ENCODE results near the gene PRX.
"Not testable (repeated sequence)": the region's sequence is repeated elsewhere in the genome, so short reads cannot be mapped to it uniquely, and the experiment has no call there.

PRX gene

GRCh38 chr19:40443131-40443999, 30.2 kb upstream of the PRX start:
- no peaks in the 10 kb centered on the region for H3K27me3 Mint-ChIP-seq
- H3K4me3 Mint-ChIP-seq, result peak overlapping the region; percentile 91 to 97
- DNase-seq (peak; percentile 98 to 100), ATAC-seq (peak; percentile 89)
- H3K9me3 Mint-ChIP-seq, result no peaks in the 10 kb centered on the region
- H3K27ac Mint-ChIP-seq, result peak overlapping the region; percentile 92 to 93
- H3K4me1 Mint-ChIP-seq, result peaks cover 35% of the 10 kb centered on the region

DNA sequence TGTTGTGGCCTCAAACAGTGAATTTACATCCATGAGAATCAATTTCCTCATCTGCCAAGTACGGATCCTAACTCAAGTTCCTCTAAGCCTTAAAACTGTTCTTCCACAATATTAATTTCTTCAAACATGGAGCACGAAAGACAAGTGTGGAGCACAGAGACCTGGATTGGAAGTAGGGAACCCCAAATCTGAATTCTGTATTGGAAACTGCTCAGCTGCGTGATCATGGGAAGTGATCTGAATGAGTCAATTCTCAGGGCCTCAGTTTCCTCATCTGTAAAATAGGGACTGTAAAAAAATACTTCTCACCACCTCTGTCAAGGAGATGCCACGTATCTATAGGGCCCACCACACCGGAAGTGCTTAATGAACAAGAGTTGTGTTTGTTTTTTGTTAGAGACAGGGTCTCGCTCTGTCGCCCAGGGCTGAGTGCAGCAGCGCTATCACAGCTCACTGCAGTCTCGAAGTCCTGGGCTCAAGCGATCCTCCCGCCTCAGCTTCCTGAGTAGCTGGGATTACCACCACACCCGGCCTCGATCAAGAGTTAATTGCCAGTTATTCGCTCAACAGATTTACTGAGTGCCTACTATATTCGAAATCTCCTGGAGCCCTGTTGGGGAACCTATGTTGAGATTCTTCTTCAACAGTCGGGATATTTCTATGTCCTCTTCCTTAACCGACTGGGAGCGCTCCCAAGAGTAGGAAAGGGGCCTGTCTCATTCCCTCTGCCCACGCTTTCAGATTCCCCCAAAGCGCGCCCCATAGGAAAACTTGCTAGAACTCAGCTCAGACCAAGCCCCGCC, 29.4 kb upstream of the PRX start:
- ATAC-seq (no peak), DNase-seq (no peak)
- H3K4me3 Mint-ChIP-seq, result peak overlapping the region; percentile 91 to 97
- no peaks in the 10 kb centered on the region for H3K27me3 Mint-ChIP-seq
- H3K9me3 Mint-ChIP-seq, result no peaks in the 10 kb centered on the region
- H3K4me1 Mint-ChIP-seq, result peaks cover 35% of the 10 kb centered on the region
- H3K27ac Mint-ChIP-seq, result peak overlapping the region; percentile 68 to 86

- Mint-ChIP-seq H3K27ac (no peak overlapping the region), H3K9me3 (no peaks in the 10 kb centered on the region), H3K27me3 (no peaks in the 10 kb centered on the region), H3K4me3 (peak overlapping the region; percentile 91 to 97), H3K4me1 (peaks cover 35% of the 10 kb centered on the region)
- DNase-seq (no peak), ATAC-seq (no peak)
Measured at GRCh38 chr19:40441719-40442253, 28.6 kb upstream of the PRX start.

DNA sequence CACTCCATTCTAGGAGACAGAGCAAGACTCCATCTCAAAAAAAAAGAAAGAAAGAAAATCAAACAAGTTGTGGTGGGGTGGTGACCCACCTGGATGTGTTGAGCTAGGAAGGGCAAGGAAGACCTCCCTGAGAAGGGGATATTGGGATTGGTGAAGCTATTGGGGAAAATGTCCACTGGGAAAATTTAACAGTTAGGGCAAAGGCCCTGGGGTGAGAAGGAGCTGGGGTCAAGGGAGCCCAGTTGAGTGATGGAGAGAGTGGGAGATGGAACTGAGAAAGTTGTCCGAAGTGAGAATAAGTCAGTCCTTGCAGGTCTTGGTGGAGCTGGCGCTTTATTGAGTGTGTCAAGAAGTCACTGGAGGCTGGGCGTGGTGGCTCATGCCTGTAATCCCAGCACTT, 25.1 kb upstream of the PRX start:
- ATAC-seq (no peak), DNase-seq (no peak)
- Mint-ChIP-seq H3K4me1 (peaks cover 41% of the 10 kb centered on the region), H3K9me3 (no peaks in the 10 kb centered on the region), H3K27me3 (no peaks in the 10 kb centered on the region), H3K27ac (no peak overlapping the region), H3K4me3 (no peak overlapping the region)

DNA sequence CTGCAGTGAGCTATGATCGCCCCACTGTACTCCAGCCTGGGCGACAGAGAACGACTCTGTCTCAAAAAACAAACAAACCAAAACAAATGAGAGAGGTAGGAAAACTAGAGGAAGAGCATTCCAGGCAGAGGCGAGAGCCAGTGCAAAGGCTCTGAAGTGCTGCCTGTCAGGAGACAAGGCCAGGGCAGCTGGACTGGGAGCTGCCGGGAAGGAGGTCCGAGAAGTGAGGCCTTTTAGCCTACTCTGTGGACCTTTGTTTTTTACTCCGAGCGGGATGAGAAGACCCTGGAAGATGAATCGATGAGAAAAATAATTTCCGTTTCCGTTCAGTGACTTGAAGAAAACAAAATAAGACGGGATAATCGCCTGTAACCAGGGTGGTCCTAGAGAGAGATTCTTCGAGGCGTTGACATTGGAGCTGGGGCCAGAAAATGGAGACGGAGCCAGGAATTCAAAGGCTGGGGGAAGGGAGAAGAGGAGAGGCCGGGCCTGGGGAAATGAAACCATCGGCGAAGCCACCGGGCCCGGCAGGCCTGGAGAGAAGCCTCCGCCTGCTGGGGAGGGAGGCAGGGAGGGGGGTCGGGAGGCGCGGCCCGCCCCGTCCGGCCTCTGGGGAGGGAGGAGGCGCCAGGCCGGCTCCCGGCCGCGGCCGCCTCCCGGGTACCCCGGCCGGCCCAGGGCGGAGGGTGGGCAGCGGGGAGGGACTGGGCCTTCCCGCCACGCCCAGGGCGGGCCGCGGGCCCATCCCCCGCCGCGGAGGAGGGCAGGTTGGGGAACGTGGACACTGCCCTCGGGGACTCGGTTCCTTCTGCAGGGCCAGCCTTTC, 20.4 kb upstream of the PRX start:
- DNase-seq (peak; percentile 44 to 62), ATAC-seq (peak; percentile 91)
- H3K4me1 Mint-ChIP-seq, result peaks cover 21% of the 10 kb centered on the region
- H3K27ac Mint-ChIP-seq, result peak overlapping the region; percentile 99
- H3K9me3 Mint-ChIP-seq, result no peaks in the 10 kb centered on the region
- H3K27me3 Mint-ChIP-seq, result no peaks in the 10 kb centered on the region
- peak overlapping the region; percentile 88 to 98 for H3K4me3 Mint-ChIP-seq

DNA sequence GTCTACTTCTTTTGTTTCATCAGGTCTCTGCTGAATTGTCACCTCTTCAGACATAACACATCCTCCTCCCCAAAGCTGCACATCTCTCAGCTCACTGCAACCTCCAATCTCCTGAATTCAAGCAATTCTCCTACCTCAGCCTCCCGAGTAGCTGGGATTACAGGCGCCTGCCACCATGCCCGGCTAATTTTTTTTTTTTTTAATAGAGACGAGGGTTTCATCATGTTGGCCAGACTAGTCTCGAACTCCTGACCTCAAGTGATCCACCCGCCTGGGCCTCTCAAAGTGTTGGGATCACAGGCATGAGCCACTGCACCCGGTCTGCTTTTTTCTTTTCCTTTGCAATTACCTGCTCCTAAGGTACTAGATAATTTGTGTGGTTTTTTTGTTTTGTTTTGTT, 19.6 kb upstream of the PRX start:
- peak overlapping the region; percentile 99 for H3K27ac Mint-ChIP-seq
- H3K4me1 Mint-ChIP-seq, result peaks cover 21% of the 10 kb centered on the region
- H3K27me3 Mint-ChIP-seq, ATAC-seq, DNase-seq, H3K9me3 Mint-ChIP-seq: not testable (repeated sequence)
- peak overlapping the region; percentile 88 to 98 for H3K4me3 Mint-ChIP-seq

DNA sequence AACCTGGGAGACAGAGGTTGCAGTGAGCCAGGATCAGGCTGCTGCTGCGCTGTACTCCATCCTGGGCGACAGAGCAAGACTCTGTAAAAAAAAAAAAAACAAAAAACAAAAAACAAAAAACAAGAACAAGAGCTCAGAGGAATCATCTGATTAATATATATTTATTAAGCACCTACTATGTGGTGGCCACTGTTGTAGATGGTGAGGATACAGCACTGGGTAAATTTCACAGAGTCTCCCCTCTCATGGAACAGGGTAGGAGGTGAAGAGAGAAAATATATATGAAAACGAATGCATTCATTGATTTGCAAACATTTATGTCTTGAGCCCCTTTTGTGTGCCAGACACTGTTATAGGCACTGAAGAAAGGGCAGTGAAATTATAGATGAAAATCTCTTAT, 18.5 kb upstream of the PRX start:
- DNase-seq, result no peak
- no peak for ATAC-seq
- Mint-ChIP-seq H3K27ac (no peak overlapping the region), H3K4me1 (peaks cover 21% of the 10 kb centered on the region), H3K4me3 (no peak overlapping the region), H3K27me3 (no peaks in the 10 kb centered on the region), H3K9me3 (no peaks in the 10 kb centered on the region)

- peaks cover 18% of the 10 kb centered on the region for H3K4me1 Mint-ChIP-seq
- not testable (repeated sequence) for H3K4me3 Mint-ChIP-seq, H3K27ac Mint-ChIP-seq, ATAC-seq, DNase-seq, H3K9me3 Mint-ChIP-seq, H3K27me3 Mint-ChIP-seq
Measured at GRCh38 chr19:40430242-40430641, 17.1 kb upstream of the PRX start.

DNA sequence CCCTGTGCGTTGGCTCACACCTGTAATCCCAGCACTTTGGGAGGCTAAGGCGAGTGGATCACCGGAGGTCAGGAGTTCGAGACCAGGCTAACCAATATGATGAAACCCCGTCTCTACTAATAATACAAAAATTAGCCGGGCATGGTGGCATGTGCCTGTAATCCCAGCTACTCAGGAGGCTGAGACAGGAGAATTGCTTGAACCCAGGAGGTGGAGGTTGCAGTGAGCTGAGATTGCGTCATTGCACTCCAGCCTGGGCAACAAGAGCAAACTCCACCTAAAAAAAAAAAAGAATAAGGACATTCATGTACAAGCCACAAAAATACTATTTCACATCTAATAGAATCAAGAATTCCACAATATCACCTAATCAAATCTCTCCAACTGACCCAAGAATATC, 15.0 kb upstream of the PRX start:
- not testable (repeated sequence) for DNase-seq, H3K27me3 Mint-ChIP-seq, ATAC-seq, H3K27ac Mint-ChIP-seq, H3K9me3 Mint-ChIP-seq, H3K4me3 Mint-ChIP-seq
- peaks cover 18% of the 10 kb centered on the region for H3K4me1 Mint-ChIP-seq

DNA sequence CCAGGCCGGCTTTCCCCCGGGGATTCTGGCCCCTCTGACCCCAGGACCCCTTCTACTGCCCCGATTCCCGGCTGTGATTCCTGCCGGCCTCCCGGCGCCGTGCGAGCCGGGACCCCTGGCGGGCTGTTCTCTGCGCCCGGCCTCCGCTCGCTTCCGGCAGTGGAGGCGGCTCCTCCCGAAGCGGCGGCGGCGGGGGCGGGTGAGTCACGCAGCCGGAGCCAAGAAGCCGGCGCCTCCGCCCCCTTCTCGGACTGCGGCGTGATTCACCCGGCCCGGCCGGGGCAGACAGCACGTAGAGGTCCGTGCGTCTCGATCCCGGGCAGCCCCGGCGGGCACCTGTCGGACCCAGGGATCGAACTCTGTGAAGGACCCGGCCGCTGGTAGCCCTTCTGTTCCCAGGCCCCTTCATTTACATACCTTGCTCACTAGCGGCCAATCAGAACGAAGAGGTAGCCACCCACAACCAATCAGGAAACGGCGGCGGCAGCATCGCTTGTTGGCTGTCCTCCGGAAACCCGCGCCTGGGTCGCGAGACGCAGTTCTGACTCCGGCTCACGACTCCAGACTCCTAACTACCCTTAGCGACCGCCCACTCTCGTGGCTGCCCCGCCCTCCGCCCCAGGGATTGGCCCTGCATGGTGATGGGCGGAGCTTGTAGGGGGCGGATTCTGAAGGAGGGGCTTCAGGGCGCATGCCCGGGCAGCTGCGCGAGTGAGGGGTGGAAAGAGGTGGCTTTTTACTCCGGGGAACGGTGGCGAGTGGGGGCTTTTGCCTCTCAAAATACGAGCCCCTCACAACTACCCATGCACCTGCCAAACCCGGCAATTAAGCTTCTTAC, 12.5 kb upstream of the PRX start, which contains the start of gene SERTAD1:
SERTAD1 (minus strand) TSS at position 543 of the 838 bp plus-strand sequence. CDS start 2,446 bp downstream, outside the sequence.
- ATAC-seq (peak; percentile 92), DNase-seq (peak; percentile 100)
- H3K9me3 Mint-ChIP-seq, result no peaks in the 10 kb centered on the region
- H3K27ac Mint-ChIP-seq, result peak within 1 kb of the TSS; percentile 93 to 96
- H3K4me1 Mint-ChIP-seq, result peaks cover 30% of the 10 kb centered on the region
- peak within 1 kb of the TSS; percentile 89 to 95 for H3K4me3 Mint-ChIP-seq
- H3K27me3 Mint-ChIP-seq, result no peaks in the 10 kb centered on the region

GRCh38 chr19:40424637-40425449, 11.7 kb upstream of the PRX start:
- H3K27me3 Mint-ChIP-seq, result no peaks in the 10 kb centered on the region
- peak overlapping the region; percentile 89 to 95 for H3K4me3 Mint-ChIP-seq
- peak overlapping the region; percentile 93 to 96 for H3K27ac Mint-ChIP-seq
- ATAC-seq, result no peak
- no peak for DNase-seq
- peaks cover 30% of the 10 kb centered on the region for H3K4me1 Mint-ChIP-seq
- H3K9me3 Mint-ChIP-seq, result no peaks in the 10 kb centered on the region

GRCh38 chr19:40423938-40424337, 10.8 kb upstream of the PRX start:
- no peaks in the 10 kb centered on the region for H3K27me3 Mint-ChIP-seq
- no peaks in the 10 kb centered on the region for H3K9me3 Mint-ChIP-seq
- H3K4me1 Mint-ChIP-seq, result peaks cover 30% of the 10 kb centered on the region
- no peak for DNase-seq
- H3K27ac Mint-ChIP-seq, result no peak overlapping the region
- H3K4me3 Mint-ChIP-seq, result peak overlapping the region; percentile 14 to 89
- ATAC-seq, result no peak

- Mint-ChIP-seq H3K27ac (peak overlapping the region in 1 of 2 donors; percentile 88), H3K27me3 (no peaks in the 10 kb centered on the region), H3K4me3 (peak overlapping the region in 1 of 2 donors; percentile 30), H3K4me1 (peaks cover 30% of the 10 kb centered on the region), H3K9me3 (no peaks in the 10 kb centered on the region)
- ATAC-seq (no peak), DNase-seq (no peak)
Measured at GRCh38 chr19:40422748-40423566, 9.8 kb upstream of the PRX start.
